Central memory CD8-positive, alpha-beta T cell (primary cell): ENCODE data around the gene KRTAP16-1.
A peak's percentile ranks its signal among the peaks of the same experiment; 100 is the strongest.

Experiments
- ATAC-seq: fragments of 150-1000 bp; cut with Tn5 transposase; replicated peaks from 2 replicates; pipeline ENCODE4 v1.10.0; 2022; ENCODE audit warnings: mild to moderate bottlenecking, moderate FRiP score, moderate number of reproducible peaks; ENCODE audit not compliant: poor library complexity, severe bottlenecking; ENCODE audit errors: extremely low read depth
- DNase-seq, 2 donors: peaks; one replicate each; pipeline ENCODE4 v3.0.0; 2021; ENCODE audit warnings: low spot score in 2 of 2
- H3K27ac Mint-ChIP-seq: one replicate; pipeline ENCODE4 v1.8.0; 2022; ENCODE audit warnings: low read depth, mild to moderate bottlenecking, moderate library complexity, mixed read lengths
- H3K27me3 Mint-ChIP-seq: one replicate; pipeline ENCODE4 v1.8.0; 2022; ENCODE audit warnings: mixed read lengths
- H3K36me3 Mint-ChIP-seq: one replicate; pipeline ENCODE4 v1.8.0; 2022; ENCODE audit warnings: mild to moderate bottlenecking, moderate library complexity, mixed read lengths; ENCODE audit not compliant: insufficient read depth
- H3K4me1 Mint-ChIP-seq: one replicate; pipeline ENCODE4 v1.8.0; 2022; ENCODE audit warnings: mixed read lengths
- H3K4me3 Mint-ChIP-seq: one replicate; pipeline ENCODE4 v1.8.0; 2022; ENCODE audit warnings: mild to moderate bottlenecking, moderate library complexity, mixed read lengths
- H3K9me3 Mint-ChIP-seq: one replicate; pipeline ENCODE4 v1.8.0; 2022; ENCODE audit warnings: mixed read lengths

KRTAP16-1 gene

GRCh38 chr17:41339571-41340172 is 30.6 kb upstream of the KRTAP16-1 start:
- peak overlapping the region; percentile 67 for H3K4me3 Mint-ChIP-seq
- DNase-seq (no peak), ATAC-seq (no peak)
- H3K27me3 Mint-ChIP-seq: no peaks in the 10 kb centered on the region
- peaks cover 20% of the 10 kb centered on the region for H3K36me3 Mint-ChIP-seq
- H3K4me1 Mint-ChIP-seq: peaks cover 68% of the 10 kb centered on the region
- H3K27ac Mint-ChIP-seq: peak overlapping the region; percentile 98
- H3K9me3 Mint-ChIP-seq: peaks cover 6% of the 10 kb centered on the region

- Mint-ChIP-seq H3K4me1 (peaks cover 75% of the 10 kb centered on the region), H3K4me3 (peak overlapping the region; percentile 67), H3K36me3 (peaks cover 18% of the 10 kb centered on the region), H3K27ac (peak overlapping the region; percentile 98), H3K9me3 (peaks cover 6% of the 10 kb centered on the region), H3K27me3 (no peaks in the 10 kb centered on the region)
- DNase-seq: peak in 1 of 2 donors; percentile 77
- peak; percentile 83 for ATAC-seq
These were observed 29.9 kb upstream of the KRTAP16-1 start for GRCh38 chr17:41338961-41339485.

- Mint-ChIP-seq H3K27ac (peak overlapping the region; percentile 63), H3K36me3 (peaks cover 10% of the 10 kb centered on the region), H3K4me1 (peaks cover 60% of the 10 kb centered on the region), H3K27me3 (no peaks in the 10 kb centered on the region), H3K4me3 (peak overlapping the region; percentile 48), H3K9me3 (no peaks in the 10 kb centered on the region)
- ATAC-seq (no peak), DNase-seq (no peak)
These were observed 26.6 kb upstream of the KRTAP16-1 start for GRCh38 chr17:41335747-41336146.

- peaks cover 49% of the 10 kb centered on the region for H3K4me1 Mint-ChIP-seq
- peak overlapping the region; percentile 48 for H3K4me3 Mint-ChIP-seq
- ATAC-seq (no peak), DNase-seq (peak in 1 of 2 donors; percentile 29)
- peaks cover 5% of the 10 kb centered on the region for H3K36me3 Mint-ChIP-seq
- H3K27ac Mint-ChIP-seq: peak overlapping the region; percentile 63
- no peaks in the 10 kb centered on the region for H3K9me3 Mint-ChIP-seq
- H3K27me3 Mint-ChIP-seq: no peaks in the 10 kb centered on the region
These were observed 25.5 kb upstream of the KRTAP16-1 start for GRCh38 chr17:41334385-41335305.

GRCh38 chr17:41333836-41334235 is 24.7 kb upstream of the KRTAP16-1 start:
- Mint-ChIP-seq H3K4me1 (peaks cover 41% of the 10 kb centered on the region), H3K27me3 (no peaks in the 10 kb centered on the region), H3K4me3 (peak overlapping the region; percentile 31), H3K9me3 (no peaks in the 10 kb centered on the region), H3K36me3 (no peaks in the 10 kb centered on the region), H3K27ac (peak overlapping the region; percentile 63)
- no peak for ATAC-seq
- no peak for DNase-seq

DNA sequence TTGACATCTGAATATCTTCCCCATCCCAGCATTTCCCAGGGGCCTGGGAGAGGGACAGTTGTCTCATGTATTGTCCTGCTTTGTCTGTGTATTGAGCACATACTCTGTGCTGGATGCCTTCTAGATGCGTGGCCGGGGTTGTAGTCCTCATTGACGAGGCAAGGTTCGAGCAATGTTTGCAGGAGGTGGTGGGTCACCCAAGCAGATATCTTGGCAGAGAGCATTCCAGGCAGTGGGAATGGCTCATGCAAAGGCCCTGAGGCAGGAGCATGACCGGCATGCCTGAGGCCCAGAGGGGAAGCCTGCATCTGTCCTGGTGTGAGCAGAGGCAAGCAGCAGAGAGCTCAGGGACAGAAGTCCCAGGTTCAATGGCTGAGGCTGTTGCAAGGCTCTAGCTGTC is 24.0 kb upstream of the KRTAP16-1 start:
- peak overlapping the region; percentile 31 for H3K4me3 Mint-ChIP-seq
- H3K36me3 Mint-ChIP-seq: no peaks in the 10 kb centered on the region
- DNase-seq: no peak
- ATAC-seq: no peak
- peaks cover 41% of the 10 kb centered on the region for H3K4me1 Mint-ChIP-seq
- no peaks in the 10 kb centered on the region for H3K9me3 Mint-ChIP-seq
- H3K27me3 Mint-ChIP-seq: no peaks in the 10 kb centered on the region
- peak overlapping the region; percentile 63 for H3K27ac Mint-ChIP-seq

GRCh38 chr17:41332239-41332638 is 23.1 kb upstream of the KRTAP16-1 start:
- peaks cover 44% of the 10 kb centered on the region for H3K4me1 Mint-ChIP-seq
- H3K9me3 Mint-ChIP-seq: no peaks in the 10 kb centered on the region
- ATAC-seq (no peak), DNase-seq (no peak)
- H3K4me3 Mint-ChIP-seq: no peak overlapping the region
- peak overlapping the region; percentile 12 for H3K27ac Mint-ChIP-seq
- peaks cover 2% of the 10 kb centered on the region for H3K36me3 Mint-ChIP-seq
- no peaks in the 10 kb centered on the region for H3K27me3 Mint-ChIP-seq

DNA sequence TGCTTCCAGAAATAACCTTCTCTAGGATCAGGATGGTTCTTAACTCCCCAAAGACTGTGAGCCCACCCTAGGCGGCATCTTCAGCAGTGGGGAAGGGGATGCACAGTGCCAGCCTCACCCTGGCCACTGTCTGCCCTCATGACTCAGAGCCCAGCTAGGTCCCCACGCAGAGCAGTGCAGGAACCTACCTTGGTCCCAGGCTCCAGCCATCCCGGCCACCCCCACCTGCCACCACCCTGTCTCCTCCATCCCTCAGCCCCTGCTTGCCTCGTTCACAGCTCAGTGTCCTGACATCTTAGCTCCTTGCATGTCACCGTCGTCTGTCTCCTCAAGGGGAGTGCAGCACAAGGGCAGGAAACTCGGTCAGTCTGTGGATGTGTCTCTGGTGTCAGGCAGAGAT is 22.5 kb upstream of the KRTAP16-1 start:
- peaks cover 50% of the 10 kb centered on the region for H3K4me1 Mint-ChIP-seq
- no peaks in the 10 kb centered on the region for H3K27me3 Mint-ChIP-seq
- H3K9me3 Mint-ChIP-seq: no peaks in the 10 kb centered on the region
- ATAC-seq: no peak
- DNase-seq: no peak
- peaks cover 2% of the 10 kb centered on the region for H3K36me3 Mint-ChIP-seq
- H3K27ac Mint-ChIP-seq: no peak overlapping the region
- no peak overlapping the region for H3K4me3 Mint-ChIP-seq

DNA sequence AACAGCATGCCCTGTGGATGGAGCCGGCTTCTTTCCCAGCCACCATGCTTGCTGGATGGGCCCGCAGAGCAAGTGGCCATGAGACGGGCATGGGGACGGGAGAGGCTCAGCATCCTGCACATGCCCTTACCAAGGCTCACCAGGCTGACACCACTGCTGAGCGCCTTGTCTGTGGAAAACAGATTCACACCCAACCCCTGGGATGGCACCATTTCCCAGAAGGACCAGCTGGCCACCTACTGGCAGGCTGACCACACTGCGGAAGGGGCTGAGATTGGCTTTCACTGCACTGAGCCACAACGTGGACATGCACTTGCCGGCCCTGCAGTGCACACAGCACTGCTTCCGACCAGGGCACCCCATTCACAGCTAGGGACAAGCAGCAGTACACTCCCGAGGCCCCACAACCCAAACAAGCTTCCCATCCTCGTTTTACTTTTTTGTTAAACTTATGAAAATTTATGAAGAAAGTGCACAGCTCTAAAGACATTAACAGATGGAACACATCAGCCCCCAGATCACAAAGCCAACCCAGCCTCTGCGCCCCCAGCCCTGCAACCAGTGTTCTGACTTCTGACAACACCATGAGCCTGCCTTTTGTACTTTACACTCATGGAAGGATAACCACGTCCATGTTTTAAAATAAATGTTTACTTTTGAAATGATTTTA is 20.3 kb upstream of the KRTAP16-1 start:
- no peaks in the 10 kb centered on the region for H3K9me3 Mint-ChIP-seq
- H3K4me3 Mint-ChIP-seq: no peak overlapping the region
- H3K27me3 Mint-ChIP-seq: no peaks in the 10 kb centered on the region
- no peak for DNase-seq
- no peak overlapping the region for H3K27ac Mint-ChIP-seq
- H3K4me1 Mint-ChIP-seq: peaks cover 42% of the 10 kb centered on the region
- peaks cover 3% of the 10 kb centered on the region for H3K36me3 Mint-ChIP-seq
- ATAC-seq: no peak

DNA sequence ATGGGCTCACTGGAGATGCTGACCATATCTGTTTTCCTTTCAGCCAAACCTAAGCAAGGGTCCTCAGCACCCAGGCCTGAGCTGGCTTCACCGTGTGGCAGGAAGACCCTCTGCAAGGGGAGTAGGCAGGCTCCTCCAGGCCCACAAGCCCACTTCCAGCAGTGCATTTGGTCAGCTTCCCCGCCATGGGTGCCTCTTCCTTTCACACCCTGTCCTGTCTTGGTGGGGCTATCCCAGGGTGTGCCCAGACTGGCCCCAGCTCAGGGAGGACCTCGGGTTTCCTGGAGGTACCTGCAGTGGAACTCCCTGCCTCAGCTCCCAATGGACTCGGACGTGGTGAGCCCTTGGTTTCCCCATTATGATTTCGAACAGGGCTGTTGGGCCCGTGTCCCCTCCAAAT is 19.1 kb upstream of the KRTAP16-1 start:
- Mint-ChIP-seq H3K27ac (no peak overlapping the region), H3K4me3 (no peak overlapping the region), H3K27me3 (no peaks in the 10 kb centered on the region), H3K9me3 (no peaks in the 10 kb centered on the region), H3K36me3 (peaks cover 5% of the 10 kb centered on the region), H3K4me1 (peaks cover 39% of the 10 kb centered on the region)
- DNase-seq: no peak
- ATAC-seq: no peak

DNA sequence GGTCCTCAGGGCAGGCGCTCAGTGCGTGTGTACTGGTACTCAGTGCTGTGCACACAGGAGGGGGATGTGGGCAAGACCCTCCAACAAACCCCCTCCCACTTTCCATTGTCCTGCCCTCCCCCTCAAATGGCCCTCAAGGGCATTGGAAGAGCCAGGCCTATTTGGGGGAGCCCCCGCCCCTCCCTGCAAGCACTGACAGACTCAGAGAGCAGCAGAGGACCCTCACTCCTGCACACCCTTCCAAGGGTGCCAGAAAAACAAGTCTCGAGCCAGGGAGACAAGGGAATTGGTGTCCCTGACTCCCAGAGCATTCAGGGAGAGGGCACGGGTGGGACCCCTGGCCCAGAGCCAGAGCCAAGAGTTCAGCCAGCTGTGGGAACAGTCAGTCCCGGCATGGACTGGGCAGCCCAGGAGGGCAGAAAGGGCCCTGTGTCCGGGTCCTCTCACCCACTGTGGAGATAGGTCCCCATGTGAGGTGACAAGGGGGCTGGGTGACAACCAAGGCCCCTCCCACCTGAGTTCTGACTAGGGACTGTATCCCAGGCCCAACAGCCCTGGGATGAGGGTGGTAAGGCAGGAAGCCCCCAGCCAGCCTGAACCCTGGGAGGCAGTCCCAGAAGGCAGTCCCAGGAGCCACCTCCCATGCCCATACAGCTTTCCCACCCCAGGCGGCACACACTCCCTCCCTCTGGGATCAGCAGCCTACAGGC is 18.5 kb upstream of the KRTAP16-1 start:
- H3K4me1 Mint-ChIP-seq: peaks cover 40% of the 10 kb centered on the region
- ATAC-seq (no peak), DNase-seq (no peak)

More for the DNA sequence above, 18.5 kb upstream of the KRTAP16-1 start:
- H3K27ac Mint-ChIP-seq: peak overlapping the region; percentile 22
- H3K27me3 Mint-ChIP-seq: no peaks in the 10 kb centered on the region
- H3K36me3 Mint-ChIP-seq: peaks cover 8% of the 10 kb centered on the region
- H3K9me3 Mint-ChIP-seq: no peaks in the 10 kb centered on the region
- no peak overlapping the region for H3K4me3 Mint-ChIP-seq
